Keratinocyte (primary cell): ENCODE measurements around the gene PLPP4. TPM values are rescaled to one million over a fixed set of nuclear protein-coding genes. Genes with fewer than 3 reads are reported as not detected.

Experiments
- DNase-seq: peaks from one replicate; pipeline ENCODE4 v3.0.0-alpha.2; 2011; ENCODE audit warnings: low read depth, missing footprints, low spot score
- FAIRE-seq: peaks from 2 replicates; lab custom pipeline; 2011; peaks lifted over from hg19 to GRCh38; lab: Jason Lieb, UNC
- H2AFZ ChIP-seq: 2 replicates; pipeline ENCODE4 v1.6.0; 2012; ENCODE audit warnings: low read length, control low read depth, inconsistent platforms; ENCODE audit not compliant: control insufficient read depth
- H3K27ac ChIP-seq: 2 replicates; pipeline ENCODE4 v1.5.1; 2011; ENCODE audit warnings: low read length; ENCODE audit not compliant: control insufficient read depth, insufficient read depth
- H3K27me3 ChIP-seq: 3 replicates; pipeline ENCODE4 v1.6.0; 2011; ENCODE audit warnings: low read length; ENCODE audit not compliant: control insufficient read depth, insufficient read depth; ENCODE audit errors: extremely low read depth
- H3K36me3 ChIP-seq, 2 experiments: 2 replicates in 1 of 2; 3 replicates in 1 of 2; pipeline ENCODE4 v1.5.1; 2011; ENCODE audit warnings: low read length in 2 of 2, mild to moderate bottlenecking in 1 of 2; ENCODE audit not compliant: control insufficient read depth in 2 of 2, insufficient read depth in 2 of 2; ENCODE audit errors: extremely low read depth in 1 of 2
- H3K4me1 ChIP-seq: 3 replicates; pipeline ENCODE4 v1.5.1; 2011; ENCODE audit warnings: low read length; ENCODE audit not compliant: control insufficient read depth, insufficient read depth; ENCODE audit errors: extremely low read depth
- H3K4me2 ChIP-seq: 3 replicates; pipeline ENCODE4 v1.6.0; 2011; ENCODE audit warnings: low read depth, low read length; ENCODE audit not compliant: control insufficient read depth, insufficient read depth; ENCODE audit errors: extremely low read depth
- H3K4me3 ChIP-seq, 3 experiments: fragments of 200-600 bp in 1 of 3; sonication (generic) in 1 of 3; 2 replicates in 2 of 3; 3 replicates in 1 of 3; pipeline ENCODE4 v1.5.1; 2011 to 2016; ENCODE audit warnings: low read length in 3 of 3, mild to moderate bottlenecking in 3 of 3, control low read depth in 2 of 3, inconsistent platforms in 1 of 3, low read depth in 1 of 3, mixed read lengths in 1 of 3, mixed run types in 1 of 3, moderate library complexity in 1 of 3; ENCODE audit not compliant: control insufficient read depth in 2 of 3, insufficient read depth in 2 of 3; ENCODE audit errors: extremely low read depth in 1 of 3
- H3K79me2 ChIP-seq: 2 replicates; pipeline ENCODE4 v1.6.0; 2012; ENCODE audit warnings: low read length; ENCODE audit not compliant: control insufficient read depth, insufficient read depth
- H3K9ac ChIP-seq: 3 replicates; pipeline ENCODE4 v1.6.0; 2011; ENCODE audit warnings: low read length; ENCODE audit not compliant: control insufficient read depth, insufficient read depth; ENCODE audit errors: extremely low read depth
- H3K9me1 ChIP-seq: 3 replicates; pipeline ENCODE4 v1.6.0; 2011; ENCODE audit warnings: low read length; ENCODE audit not compliant: control insufficient read depth, insufficient read depth; ENCODE audit errors: extremely low read depth
- H3K9me3 ChIP-seq: 2 replicates; pipeline ENCODE4 v1.5.1; 2012; ENCODE audit warnings: low read depth, low read length; ENCODE audit not compliant: control insufficient read depth
- H4K20me1 ChIP-seq: 3 replicates; pipeline ENCODE4 v1.6.0; 2011; ENCODE audit warnings: low read length; ENCODE audit not compliant: control insufficient read depth, insufficient read depth; ENCODE audit errors: extremely low read depth
- EZH2 ChIP-seq: IDR thresholded peaks from one replicate; pipeline ENCODE4 v1.6.1; 2012; ENCODE audit warnings: inconsistent platforms, mild to moderate bottlenecking, low read length, moderate library complexity
- dilution Hi-C: fragments of 300-500 bp; cut with MboI; formaldehyde crosslinking; loops from one replicate; pipeline ENCODE4 v1.7.0; 2020; ENCODE audit warnings: low sequenced_read_pairs; ENCODE audit not compliant: extremely low pct_ligation_motif_present
- polyA plus RNA-seq, 5 experiments: library from polyadenylated mRNA; depleted of rRNA in 3 of 5; stranded (reverse) in 3 of 5; stranded (forward) in 1 of 5; unstranded in 1 of 5; fragments of >200 nt; gene quantifications; 1 replicate in 1 of 5; 2 replicates in 3 of 5; 3 replicates in 1 of 5; pipeline versions ENCODE4 v1.2.1 to v1.2.3, GENCODE V29; 2011 to 2012; ENCODE audit warnings: missing spikeins in 2 of 5, low read depth in 1 of 5, low replicate concordance in 1 of 5
- TF ChIP-seq, protein P1 (sequence below), 3 experiments: IDR thresholded peaks in 1 of 3; conservative IDR thresholded peaks in 1 of 3; optimal IDR thresholded peaks in 1 of 3; 2 replicates in 2 of 3; 3 replicates in 1 of 3; pipeline versions ENCODE3 to v1.5.1; 2011; ENCODE audit warnings: low read length in 3 of 3, mild to moderate bottlenecking in 3 of 3, moderate library complexity in 2 of 3, control low read depth in 1 of 3, inconsistent platforms in 1 of 3; ENCODE audit not compliant: insufficient read depth in 2 of 3; ENCODE audit errors: extremely low read depth in 1 of 3

PLPP4 gene
- polyA plus RNA-seq, 1 donor (not counting 4 experiments of a cell fraction or from before 2014, with no cell fraction given): 0.76 TPM

DNA sequence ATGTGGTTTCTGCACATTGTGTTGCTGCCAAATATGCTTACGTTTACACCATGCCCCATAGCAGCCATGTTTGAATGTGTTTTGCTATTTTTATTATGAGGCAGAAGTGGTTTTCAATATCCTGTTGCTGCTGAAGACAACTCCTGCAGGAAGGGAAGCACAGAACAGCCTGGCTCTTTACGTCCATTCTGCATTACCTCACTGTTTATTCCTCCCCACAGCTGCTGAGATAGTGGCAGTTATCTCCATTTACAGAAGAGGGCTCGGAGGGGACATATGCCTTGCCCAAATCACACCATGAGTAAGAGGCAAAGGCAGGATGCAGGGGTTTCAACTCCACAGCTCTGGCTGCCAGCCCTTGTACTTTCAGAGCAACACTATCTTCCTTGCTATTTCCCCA lies 35.3 kb downstream of the PLPP4 start:
- Histone ChIP-seq H3K36me3 (no peaks in the 10 kb centered on the region), H3K9me1 (no peaks in the 10 kb centered on the region), H4K20me1 (no peaks in the 10 kb centered on the region), H3K4me3 (no peak overlapping the region), H3K9ac (no peak overlapping the region), H3K9me3 (no peaks in the 10 kb centered on the region), H3K4me2 (no peak overlapping the region), H3K27me3 (peaks cover 14% of the 10 kb centered on the region), H3K27ac (no peak overlapping the region), H3K79me2 (no peaks in the 10 kb centered on the region), H3K4me1 (no peaks in the 10 kb centered on the region), H2AFZ (no peak overlapping the region)
- dilution Hi-C loops: no loop called here
- FAIRE-seq (no peak), DNase-seq (no peak)
- TF ChIP-seq, protein P1, sequence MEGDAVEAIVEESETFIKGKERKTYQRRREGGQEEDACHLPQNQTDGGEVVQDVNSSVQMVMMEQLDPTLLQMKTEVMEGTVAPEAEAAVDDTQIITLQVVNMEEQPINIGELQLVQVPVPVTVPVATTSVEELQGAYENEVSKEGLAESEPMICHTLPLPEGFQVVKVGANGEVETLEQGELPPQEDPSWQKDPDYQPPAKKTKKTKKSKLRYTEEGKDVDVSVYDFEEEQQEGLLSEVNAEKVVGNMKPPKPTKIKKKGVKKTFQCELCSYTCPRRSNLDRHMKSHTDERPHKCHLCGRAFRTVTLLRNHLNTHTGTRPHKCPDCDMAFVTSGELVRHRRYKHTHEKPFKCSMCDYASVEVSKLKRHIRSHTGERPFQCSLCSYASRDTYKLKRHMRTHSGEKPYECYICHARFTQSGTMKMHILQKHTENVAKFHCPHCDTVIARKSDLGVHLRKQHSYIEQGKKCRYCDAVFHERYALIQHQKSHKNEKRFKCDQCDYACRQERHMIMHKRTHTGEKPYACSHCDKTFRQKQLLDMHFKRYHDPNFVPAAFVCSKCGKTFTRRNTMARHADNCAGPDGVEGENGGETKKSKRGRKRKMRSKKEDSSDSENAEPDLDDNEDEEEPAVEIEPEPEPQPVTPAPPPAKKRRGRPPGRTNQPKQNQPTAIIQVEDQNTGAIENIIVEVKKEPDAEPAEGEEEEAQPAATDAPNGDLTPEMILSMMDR (optimal IDR thresholded peaks at IDR 0.05 in 1 of 3, IDR thresholded peaks at IDR 0.05 in 1 of 3, conservative IDR thresholded peaks at IDR 0.05 in 1 of 3; ENCODE audit: extremely low read depth in 1 of 3, insufficient read depth in 2 of 3, low read length in 3 of 3): no peak
- TF ChIP-seq EZH2: no peak

DNA sequence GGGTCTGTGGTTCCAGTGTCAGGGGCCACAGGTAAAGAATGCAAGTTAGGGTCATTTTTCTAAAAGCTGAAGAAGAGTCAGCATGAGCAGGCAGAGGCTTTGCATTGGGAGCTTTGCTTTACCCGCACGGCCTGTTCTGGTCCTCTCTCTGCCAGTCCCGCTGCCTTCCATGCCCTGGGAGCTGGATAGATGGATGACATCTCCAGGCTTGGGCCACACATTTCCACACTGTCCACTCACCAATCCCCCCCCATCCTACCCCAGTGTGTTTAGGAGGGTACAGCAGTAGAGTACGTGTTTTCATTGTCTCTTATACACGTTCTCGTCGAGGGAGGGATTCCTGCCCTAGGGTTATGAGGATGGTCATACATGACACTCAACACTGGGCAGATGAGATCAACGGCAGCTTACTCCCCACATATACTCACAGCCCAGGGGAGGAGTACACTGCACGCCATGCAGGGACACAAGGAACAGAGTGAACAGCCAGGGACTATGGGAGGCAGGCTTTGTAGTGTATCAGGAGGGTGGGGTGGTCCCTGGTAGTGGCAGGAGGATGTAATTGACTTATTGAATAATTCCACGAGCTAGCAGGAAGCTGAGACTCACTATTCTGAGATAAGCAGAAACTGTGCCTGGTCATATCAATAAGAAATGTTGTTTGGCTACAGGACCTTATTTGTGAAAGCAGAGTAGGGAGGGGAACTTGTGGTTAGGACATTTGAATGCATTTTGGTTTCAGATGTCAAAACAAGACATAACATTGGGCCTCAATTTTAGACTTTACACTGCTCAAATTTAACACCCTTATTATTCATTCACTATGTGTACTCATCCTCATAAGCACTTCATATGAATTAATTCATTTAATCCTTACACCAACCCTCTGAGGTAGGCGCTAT lies 36.6 kb downstream of the PLPP4 start:
- dilution Hi-C loops: no loop called here
- Histone ChIP-seq H2AFZ (no peak overlapping the region), H3K9me1 (no peaks in the 10 kb centered on the region), H3K4me1 (no peaks in the 10 kb centered on the region), H3K9me3 (no peaks in the 10 kb centered on the region), H4K20me1 (no peaks in the 10 kb centered on the region), H3K4me2 (no peak overlapping the region), H3K36me3 (no peaks in the 10 kb centered on the region), H3K9ac (no peak overlapping the region), H3K27ac (no peak overlapping the region), H3K4me3 (no peak overlapping the region), H3K27me3 (peaks cover 14% of the 10 kb centered on the region), H3K79me2 (no peaks in the 10 kb centered on the region)
- TF ChIP-seq, protein P1 (optimal IDR thresholded peaks at IDR 0.05 in 1 of 3, IDR thresholded peaks at IDR 0.05 in 1 of 3, conservative IDR thresholded peaks at IDR 0.05 in 1 of 3; ENCODE audit: extremely low read depth in 1 of 3, insufficient read depth in 2 of 3, low read length in 3 of 3): no peak
- no peak for TF ChIP-seq EZH2
- FAIRE-seq: no peak
- no peak for DNase-seq
